ENCODE data around the gene MPPED1.

Gene MPPED1

GRCh38 chr22:43508489-43508888 lies 96.7 kb downstream of the MPPED1 start:
- Histone ChIP-seq H3K9ac (ENCODE audit: low read length) (no peak overlapping the region), H3K36me3 (ENCODE audit: insufficient read depth, low read length) (no peaks in the 10 kb centered on the region), H3K27ac (ENCODE audit: low read depth, low read length) (no peak overlapping the region), H3K4me3 (ENCODE audit: low read depth in 1 of 2, low read length in 2 of 2) (no peak overlapping the region), H3K27me3 (ENCODE audit: control insufficient read depth in 1 of 2, insufficient read depth in 2 of 2, low read length in 2 of 2) (no peaks in the 10 kb centered on the region), H3K4me1 (ENCODE audit: insufficient read depth, low read length) (no peaks in the 10 kb centered on the region), H3K9me3 (ENCODE audit: low read length) (no peaks in the 10 kb centered on the region)

GRCh38 chr22:43509337-43509736 lies 97.5 kb downstream of the MPPED1 start:
- Histone ChIP-seq H3K27ac (ENCODE audit: low read depth, low read length) (no peak overlapping the region), H3K27me3 (ENCODE audit: control insufficient read depth in 1 of 2, insufficient read depth in 2 of 2, low read length in 2 of 2) (no peaks in the 10 kb centered on the region), H3K36me3 (ENCODE audit: insufficient read depth, low read length) (no peaks in the 10 kb centered on the region), H3K4me3 (ENCODE audit: low read depth in 1 of 2, low read length in 2 of 2) (no peak overlapping the region), H3K4me1 (ENCODE audit: insufficient read depth, low read length) (no peaks in the 10 kb centered on the region), H3K9me3 (ENCODE audit: low read length) (no peaks in the 10 kb centered on the region), H3K9ac (ENCODE audit: low read length) (no peak overlapping the region)

- no peaks in the 10 kb centered on the region for H3K4me1 ChIP-seq (ENCODE audit: insufficient read depth, low read length)
- no peak overlapping the region for H3K27ac ChIP-seq (ENCODE audit: low read depth, low read length)
- H3K9me3 ChIP-seq (ENCODE audit: low read length) = no peaks in the 10 kb centered on the region
- H3K9ac ChIP-seq (ENCODE audit: low read length) = no peak overlapping the region
- H3K4me3 ChIP-seq (ENCODE audit: low read depth in 1 of 2, low read length in 2 of 2) = no peak overlapping the region
- no peaks in the 10 kb centered on the region for H3K36me3 ChIP-seq (ENCODE audit: insufficient read depth, low read length)
- H3K27me3 ChIP-seq (ENCODE audit: control insufficient read depth in 1 of 2, insufficient read depth in 2 of 2, low read length in 2 of 2) = no peaks in the 10 kb centered on the region
Measured at GRCh38 chr22:43510281-43511070, 98.7 kb downstream of the MPPED1 start.

- no peaks in the 10 kb centered on the region for H3K36me3 ChIP-seq (ENCODE audit: insufficient read depth, low read length)
- no peak overlapping the region for H3K27ac ChIP-seq (ENCODE audit: low read depth, low read length)
Measured at GRCh38 chr22:43511276-43511910, 99.6 kb downstream of the MPPED1 start.

GRCh38 chr22:43512279-43512678 lies 100.5 kb downstream of the MPPED1 start:
- no peak overlapping the region for H3K9ac ChIP-seq (ENCODE audit: low read length)
- H3K9me3 ChIP-seq (ENCODE audit: low read length) = no peaks in the 10 kb centered on the region
- H3K4me3 ChIP-seq (ENCODE audit: low read depth in 1 of 2, low read length in 2 of 2) = no peak overlapping the region
- no peaks in the 10 kb centered on the region for H3K36me3 ChIP-seq (ENCODE audit: insufficient read depth, low read length)
- H3K4me1 ChIP-seq (ENCODE audit: insufficient read depth, low read length) = no peaks in the 10 kb centered on the region
- no peak overlapping the region for H3K27ac ChIP-seq (ENCODE audit: low read depth, low read length)
- no peaks in the 10 kb centered on the region for H3K27me3 ChIP-seq (ENCODE audit: control insufficient read depth in 1 of 2, insufficient read depth in 2 of 2, low read length in 2 of 2)

More at GRCh38 chr22:43511276-43511910, 99.6 kb downstream of the MPPED1 start:
- no peaks in the 10 kb centered on the region for H3K4me1 ChIP-seq (ENCODE audit: insufficient read depth, low read length)
- H3K4me3 ChIP-seq (ENCODE audit: low read depth in 1 of 2, low read length in 2 of 2) = no peak overlapping the region
- H3K27me3 ChIP-seq (ENCODE audit: control insufficient read depth in 1 of 2, insufficient read depth in 2 of 2, low read length in 2 of 2) = no peaks in the 10 kb centered on the region
- no peaks in the 10 kb centered on the region for H3K9me3 ChIP-seq (ENCODE audit: low read length)
- H3K9ac ChIP-seq (ENCODE audit: low read length) = no peak overlapping the region

GRCh38 chr22:43514476-43515157 lies 102.8 kb downstream of the MPPED1 start:
- Histone ChIP-seq H3K9ac (ENCODE audit: low read length) (no peak overlapping the region), H3K4me1 (ENCODE audit: insufficient read depth, low read length) (no peaks in the 10 kb centered on the region), H3K4me3 (ENCODE audit: low read depth in 1 of 2, low read length in 2 of 2) (no peak overlapping the region), H3K27me3 (ENCODE audit: control insufficient read depth in 1 of 2, insufficient read depth in 2 of 2, low read length in 2 of 2) (no peaks in the 10 kb centered on the region), H3K36me3 (ENCODE audit: insufficient read depth, low read length) (no peaks in the 10 kb centered on the region), H3K9me3 (ENCODE audit: low read length) (no peaks in the 10 kb centered on the region), H3K27ac (ENCODE audit: low read depth, low read length) (no peak overlapping the region)

GRCh38 chr22:43515411-43515810 lies 103.6 kb downstream of the MPPED1 start:
- H3K27me3 ChIP-seq (ENCODE audit: control insufficient read depth in 1 of 2, insufficient read depth in 2 of 2, low read length in 2 of 2) = no peaks in the 10 kb centered on the region
- H3K36me3 ChIP-seq (ENCODE audit: insufficient read depth, low read length) = no peaks in the 10 kb centered on the region
- H3K4me1 ChIP-seq (ENCODE audit: insufficient read depth, low read length) = no peaks in the 10 kb centered on the region
- no peak overlapping the region for H3K4me3 ChIP-seq (ENCODE audit: low read depth in 1 of 2, low read length in 2 of 2)
- no peaks in the 10 kb centered on the region for H3K9me3 ChIP-seq (ENCODE audit: low read length)
- no peak overlapping the region for H3K9ac ChIP-seq (ENCODE audit: low read length)
- no peak overlapping the region for H3K27ac ChIP-seq (ENCODE audit: low read depth, low read length)

- Histone ChIP-seq H3K9me3 (ENCODE audit: low read length) (no peaks in the 10 kb centered on the region), H3K27ac (ENCODE audit: low read depth, low read length) (no peak overlapping the region), H3K4me3 (ENCODE audit: low read depth in 1 of 2, low read length in 2 of 2) (no peak overlapping the region), H3K27me3 (ENCODE audit: control insufficient read depth in 1 of 2, insufficient read depth in 2 of 2, low read length in 2 of 2) (no peaks in the 10 kb centered on the region), H3K4me1 (ENCODE audit: insufficient read depth, low read length) (no peaks in the 10 kb centered on the region), H3K9ac (ENCODE audit: low read length) (no peak overlapping the region), H3K36me3 (ENCODE audit: insufficient read depth, low read length) (no peaks in the 10 kb centered on the region)
Measured at GRCh38 chr22:43515902-43516301, 104.1 kb downstream of the MPPED1 start.

- H3K27me3 ChIP-seq (ENCODE audit: control insufficient read depth in 1 of 2, insufficient read depth in 2 of 2, low read length in 2 of 2) = no peaks in the 10 kb centered on the region
- no peaks in the 10 kb centered on the region for H3K36me3 ChIP-seq (ENCODE audit: insufficient read depth, low read length)
- H3K9ac ChIP-seq (ENCODE audit: low read length) = no peak overlapping the region
- no peak overlapping the region for H3K4me3 ChIP-seq (ENCODE audit: low read depth in 1 of 2, low read length in 2 of 2)
- H3K9me3 ChIP-seq (ENCODE audit: low read length) = no peaks in the 10 kb centered on the region
- no peaks in the 10 kb centered on the region for H3K4me1 ChIP-seq (ENCODE audit: insufficient read depth, low read length)
- no peak overlapping the region for H3K27ac ChIP-seq (ENCODE audit: low read depth, low read length)
Measured at GRCh38 chr22:43516386-43516785, 104.6 kb downstream of the MPPED1 start.

GRCh38 chr22:43516996-43517635 lies 105.3 kb downstream of the MPPED1 start:
- no peaks in the 10 kb centered on the region for H3K36me3 ChIP-seq (ENCODE audit: insufficient read depth, low read length)
- H3K27ac ChIP-seq (ENCODE audit: low read depth, low read length) = no peak overlapping the region
- no peak overlapping the region for H3K4me3 ChIP-seq (ENCODE audit: low read depth in 1 of 2, low read length in 2 of 2)
- no peaks in the 10 kb centered on the region for H3K9me3 ChIP-seq (ENCODE audit: low read length)
- H3K27me3 ChIP-seq (ENCODE audit: control insufficient read depth in 1 of 2, insufficient read depth in 2 of 2, low read length in 2 of 2) = no peaks in the 10 kb centered on the region
- H3K9ac ChIP-seq (ENCODE audit: low read length) = no peak overlapping the region
- H3K4me1 ChIP-seq (ENCODE audit: insufficient read depth, low read length) = no peaks in the 10 kb centered on the region

GRCh38 chr22:43520632-43521039 lies 108.8 kb downstream of the MPPED1 start:
- H3K36me3 ChIP-seq (ENCODE audit: insufficient read depth, low read length) = no peaks in the 10 kb centered on the region
- no peak overlapping the region for H3K27ac ChIP-seq (ENCODE audit: low read depth, low read length)
- H3K9me3 ChIP-seq (ENCODE audit: low read length) = no peaks in the 10 kb centered on the region
- no peaks in the 10 kb centered on the region for H3K4me1 ChIP-seq (ENCODE audit: insufficient read depth, low read length)
- no peak overlapping the region for H3K9ac ChIP-seq (ENCODE audit: low read length)
- no peaks in the 10 kb centered on the region for H3K27me3 ChIP-seq (ENCODE audit: control insufficient read depth in 1 of 2, insufficient read depth in 2 of 2, low read length in 2 of 2)
- no peak overlapping the region for H3K4me3 ChIP-seq (ENCODE audit: low read depth in 1 of 2, low read length in 2 of 2)
